ENCODE data around the gene DZANK1.
"Not testable (repeated sequence)": the region's sequence is repeated elsewhere in the genome, so short reads cannot be mapped to it uniquely, and the experiment has no call there.

Gene DZANK1

DNA sequence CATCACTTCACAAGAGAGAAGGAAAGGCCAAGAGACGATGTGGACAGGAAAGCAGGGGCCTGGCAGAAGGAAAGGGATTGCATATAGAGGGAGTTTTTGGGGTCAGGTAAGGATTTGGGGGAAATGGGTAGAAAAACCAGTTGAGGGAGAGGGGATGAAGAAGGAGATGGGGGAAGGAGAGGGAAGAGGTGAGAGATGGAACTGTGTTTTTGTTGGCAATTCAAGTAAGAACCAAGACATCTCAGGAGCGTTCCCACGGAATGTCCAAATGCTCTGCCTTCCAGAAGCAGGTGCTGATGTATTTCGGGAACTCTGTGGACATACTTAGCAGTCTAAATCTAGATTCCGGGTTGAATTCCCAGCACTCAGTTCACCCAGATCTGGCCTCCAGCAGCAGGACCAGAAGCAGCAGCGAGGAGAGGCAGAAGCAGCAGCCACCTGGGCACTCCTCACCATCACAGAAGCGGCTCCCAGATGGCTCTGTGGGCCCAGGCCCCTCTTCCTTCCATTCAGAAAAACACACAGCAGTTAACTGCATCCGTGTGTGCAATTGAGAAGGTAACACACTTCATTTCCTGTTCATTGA is 88.8 kb downstream of the DZANK1 start:
- no peak for DNase-seq (ENCODE audit: low read depth)

DNA sequence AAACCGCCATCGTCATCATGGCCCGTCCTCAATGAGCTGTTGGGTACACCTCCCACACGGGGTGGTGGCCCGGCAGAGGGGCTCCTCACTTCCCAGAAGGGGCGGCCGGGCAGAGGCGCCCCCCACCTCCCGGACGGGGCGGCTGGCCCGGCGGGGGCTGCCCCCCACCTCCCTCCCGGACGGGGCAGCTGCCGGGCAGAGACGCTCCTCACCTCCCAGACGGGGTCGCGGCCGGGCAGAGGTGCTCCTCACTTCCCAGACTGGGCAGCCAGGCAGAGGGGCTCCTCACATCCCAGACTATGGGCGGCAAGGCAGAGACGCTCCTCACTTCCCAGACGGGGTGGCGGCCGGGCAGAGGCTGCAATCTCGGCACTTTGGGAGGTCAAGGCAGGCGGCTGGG is 91.3 kb downstream of the DZANK1 start:
- DNase-seq (ENCODE audit: low read depth) = not testable (repeated sequence)

DNA sequence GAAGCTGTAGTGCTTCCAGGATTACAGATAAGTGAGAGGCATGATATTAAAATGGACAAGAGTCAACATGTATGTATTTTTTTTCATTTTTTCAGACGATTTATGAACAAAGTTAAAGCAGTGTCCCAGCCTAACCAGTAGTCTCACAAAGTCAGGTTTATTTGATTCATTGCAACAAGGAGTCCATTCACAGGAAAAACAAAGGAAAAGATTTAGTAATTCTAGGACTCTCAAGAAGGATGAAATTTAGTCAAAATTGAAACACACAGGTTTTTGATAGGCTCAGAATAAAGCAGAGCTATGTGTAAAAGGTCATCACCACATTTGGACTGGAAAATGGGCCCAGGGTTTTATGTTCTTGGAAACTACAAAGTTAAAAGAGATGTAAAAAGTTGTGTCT is 94.5 kb downstream of the DZANK1 start:
- no peak for DNase-seq (ENCODE audit: low read depth)

DNA sequence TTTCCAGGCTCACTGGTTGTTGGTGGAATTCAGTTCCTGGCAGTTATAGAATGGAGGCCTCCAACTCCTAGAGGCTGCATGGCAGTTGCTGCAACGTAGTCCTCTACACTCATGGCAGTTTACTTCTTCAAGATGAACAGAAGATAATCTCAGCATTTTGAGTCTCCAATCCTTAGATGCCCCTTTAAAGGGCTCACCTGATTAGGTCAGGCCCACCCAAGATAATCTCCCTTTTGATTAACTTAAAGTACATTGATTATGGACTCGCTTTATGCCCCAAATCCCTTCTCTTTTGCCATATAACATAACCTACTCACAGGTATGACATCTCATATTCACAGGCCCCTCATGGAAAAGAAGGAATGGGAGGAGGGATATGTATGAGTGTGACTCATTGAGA is 102.1 kb downstream of the DZANK1 start:
- DNase-seq (ENCODE audit: low read depth) = no peak

DNA sequence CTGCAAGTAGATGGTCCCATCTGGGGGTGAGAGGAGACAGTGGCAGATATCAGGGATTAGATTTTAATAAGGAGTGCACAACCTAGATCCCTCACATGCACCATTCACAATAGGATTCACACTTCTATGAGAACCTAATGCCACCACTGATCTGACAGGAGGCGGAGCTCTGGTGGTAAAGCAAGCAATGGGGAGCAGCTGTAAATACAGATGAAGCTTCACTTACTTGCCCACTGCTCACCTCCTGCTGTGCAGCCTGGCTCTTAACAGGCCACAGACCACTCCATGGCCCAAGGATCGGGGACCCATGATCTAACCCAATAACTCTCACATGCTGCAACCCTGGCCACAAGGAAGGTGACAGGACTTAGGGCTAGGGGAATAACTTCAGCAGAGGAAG is 103.1 kb downstream of the DZANK1 start:
- DNase-seq (ENCODE audit: low read depth) = no peak

DNA sequence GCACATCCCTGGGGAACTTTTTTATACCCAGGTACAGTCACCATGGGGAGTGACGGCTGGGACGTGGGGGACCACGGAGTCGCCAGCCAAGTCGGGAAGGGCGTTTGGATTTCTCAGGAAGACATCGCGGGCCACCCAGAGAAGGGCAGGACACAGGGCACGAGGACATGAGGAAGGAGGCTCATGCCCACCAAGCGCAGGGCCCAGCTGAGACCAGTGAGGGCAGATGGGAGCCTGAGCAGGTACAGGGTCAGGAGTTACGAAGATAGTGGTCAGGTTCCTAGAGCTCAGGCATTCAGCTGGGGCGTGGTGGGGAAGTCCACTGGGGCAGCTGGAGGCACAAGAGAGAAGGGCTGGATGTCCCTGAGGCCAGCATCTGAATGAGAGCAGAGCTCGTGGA is 103.9 kb downstream of the DZANK1 start:
- no peak for DNase-seq (ENCODE audit: low read depth)

DNA sequence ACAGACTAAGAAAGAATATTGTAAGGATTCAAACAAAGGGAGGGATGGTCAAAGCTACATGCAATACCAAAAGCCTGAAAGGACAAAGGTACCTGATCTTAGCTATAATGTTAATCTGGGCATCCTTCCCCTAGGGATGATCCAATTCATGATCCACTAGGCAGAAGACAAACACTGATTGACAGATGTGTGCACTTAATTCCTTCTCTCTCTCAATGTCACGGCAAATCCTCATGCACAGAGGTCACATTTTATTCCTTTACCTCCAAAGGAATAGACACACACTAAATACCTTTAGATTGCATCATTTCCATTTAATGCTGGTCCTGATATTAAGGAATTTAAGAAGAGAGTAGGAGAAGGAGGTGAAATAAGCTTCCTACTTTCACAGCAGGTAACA is 105.2 kb downstream of the DZANK1 start:
- no peak for DNase-seq (ENCODE audit: low read depth)

DNA sequence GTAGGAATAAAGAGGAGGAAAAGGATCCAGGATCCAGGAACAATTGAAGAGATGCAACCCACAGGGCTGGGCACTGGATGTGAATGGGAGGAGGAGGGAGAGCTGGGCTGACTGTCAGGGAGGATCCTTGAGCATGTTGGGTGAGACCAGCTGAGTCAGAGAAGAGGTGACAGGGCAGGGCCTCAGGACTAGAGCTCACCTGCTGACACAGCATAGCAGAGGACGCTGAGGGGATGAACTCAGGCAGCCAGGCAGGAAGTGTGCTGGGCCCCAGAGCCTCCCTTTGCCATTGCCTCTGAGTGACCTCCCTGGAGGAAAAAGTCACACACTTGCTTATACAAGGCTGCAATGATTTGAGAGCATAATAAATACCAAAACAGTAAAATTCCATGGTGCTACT is 106.2 kb downstream of the DZANK1 start:
- no peak for DNase-seq (ENCODE audit: low read depth)

DNA sequence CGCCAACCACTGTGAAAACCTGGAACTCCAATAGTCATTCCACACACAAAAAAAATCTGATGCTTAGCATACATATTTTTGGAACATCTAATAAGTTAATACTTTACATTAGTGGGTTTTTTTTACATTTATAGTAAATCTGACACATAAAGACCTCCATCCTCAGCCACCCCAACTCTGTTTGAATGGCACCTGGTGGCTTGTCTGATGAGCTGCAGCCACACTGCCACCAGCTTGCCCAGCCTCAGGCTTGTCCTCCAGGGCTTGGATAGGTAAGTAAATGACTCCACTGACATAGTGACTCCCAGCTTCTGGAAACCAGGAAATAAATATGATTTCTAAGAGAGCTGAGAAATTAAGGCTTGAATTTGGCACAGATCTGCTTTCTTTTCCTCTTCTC is 107.0 kb downstream of the DZANK1 start:
- DNase-seq (ENCODE audit: low read depth) = no peak

DNA sequence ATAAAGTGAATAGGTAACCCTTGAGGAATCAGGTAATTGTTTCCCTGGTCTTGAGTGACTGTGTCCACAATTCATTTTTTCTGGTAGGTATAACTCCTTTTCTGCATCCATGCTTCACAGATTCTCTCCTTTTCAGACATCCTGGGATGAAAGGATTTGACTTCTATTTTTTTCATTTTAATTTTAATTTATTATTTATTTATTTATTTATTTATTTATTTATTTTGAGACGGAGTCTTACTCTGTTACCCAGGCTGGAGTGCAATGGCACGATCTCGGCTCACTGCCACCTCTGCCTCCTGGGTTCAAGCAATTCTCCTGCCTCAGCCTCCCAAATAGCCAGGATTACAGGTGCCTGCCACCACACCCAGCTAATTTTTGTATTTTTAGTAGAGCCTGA is 117.1 kb downstream of the DZANK1 start:
- not testable (repeated sequence) for DNase-seq (ENCODE audit: low read depth)
